ENCODE measurements around the gene HK3.

DNA sequence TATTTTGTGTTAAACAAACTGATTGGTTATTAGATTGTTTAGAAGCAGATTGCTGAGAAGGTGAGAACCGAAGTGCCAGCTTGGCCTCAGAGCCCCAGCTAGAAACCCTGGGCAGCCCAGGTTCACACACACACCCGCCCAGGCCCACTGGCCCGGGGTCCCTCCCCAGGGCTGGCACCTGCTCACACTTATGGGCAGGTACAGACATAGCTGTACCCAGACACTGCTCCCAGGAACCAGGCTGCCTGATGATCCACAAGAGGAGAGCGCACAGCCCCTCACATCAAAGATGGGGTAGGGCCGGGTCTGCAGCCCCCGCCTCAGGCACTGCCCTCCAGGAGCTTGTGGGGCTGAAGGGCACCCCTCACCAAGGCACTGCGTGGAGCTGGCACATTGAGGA, 33.2 kb downstream of the HK3 start:
- TF ChIP-seq ZBTB33 (IDR thresholded peaks at IDR 0.05): no peak
- TF ChIP-seq, protein P1, sequence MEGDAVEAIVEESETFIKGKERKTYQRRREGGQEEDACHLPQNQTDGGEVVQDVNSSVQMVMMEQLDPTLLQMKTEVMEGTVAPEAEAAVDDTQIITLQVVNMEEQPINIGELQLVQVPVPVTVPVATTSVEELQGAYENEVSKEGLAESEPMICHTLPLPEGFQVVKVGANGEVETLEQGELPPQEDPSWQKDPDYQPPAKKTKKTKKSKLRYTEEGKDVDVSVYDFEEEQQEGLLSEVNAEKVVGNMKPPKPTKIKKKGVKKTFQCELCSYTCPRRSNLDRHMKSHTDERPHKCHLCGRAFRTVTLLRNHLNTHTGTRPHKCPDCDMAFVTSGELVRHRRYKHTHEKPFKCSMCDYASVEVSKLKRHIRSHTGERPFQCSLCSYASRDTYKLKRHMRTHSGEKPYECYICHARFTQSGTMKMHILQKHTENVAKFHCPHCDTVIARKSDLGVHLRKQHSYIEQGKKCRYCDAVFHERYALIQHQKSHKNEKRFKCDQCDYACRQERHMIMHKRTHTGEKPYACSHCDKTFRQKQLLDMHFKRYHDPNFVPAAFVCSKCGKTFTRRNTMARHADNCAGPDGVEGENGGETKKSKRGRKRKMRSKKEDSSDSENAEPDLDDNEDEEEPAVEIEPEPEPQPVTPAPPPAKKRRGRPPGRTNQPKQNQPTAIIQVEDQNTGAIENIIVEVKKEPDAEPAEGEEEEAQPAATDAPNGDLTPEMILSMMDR (IDR thresholded peaks at IDR 0.05; ENCODE audit: low read depth, low read length, missing input control): no peak

Measured in liver (tissue), 2 donors.